Progenitor cell of endocrine pancreas (in vitro differentiated cells): ENCODE data around the gene PGAP6. TPM values are rescaled to one million over a fixed set of nuclear protein-coding genes. Genes with fewer than 3 reads are reported as not detected.
A peak's percentile ranks its signal among the peaks of the same experiment; 100 is the strongest.

Experiments used
- DNase-seq: peaks from one replicate; pipeline ENCODE4 v3.0.0; 2021; ENCODE audit warnings: low spot score; ENCODE audit not compliant: unreplicated experiment
- H3K27ac Mint-ChIP-seq: 2 replicates; pipeline ENCODE4 v1.8.0; 2021; ENCODE audit warnings: mild to moderate bottlenecking, moderate library complexity, mixed read lengths
- H3K27me3 Mint-ChIP-seq: 2 replicates; pipeline ENCODE4 v1.8.0; 2021; ENCODE audit warnings: mixed read lengths
- H3K36me3 Mint-ChIP-seq: 2 replicates; pipeline ENCODE4 v1.8.0; 2022; ENCODE audit warnings: mixed read lengths; ENCODE audit not compliant: insufficient read depth
- H3K4me1 Mint-ChIP-seq: 2 replicates; pipeline ENCODE4 v1.8.0; 2021; ENCODE audit warnings: low read depth, mixed read lengths
- H3K4me3 Mint-ChIP-seq: 2 replicates; pipeline ENCODE4 v1.8.0; 2021; ENCODE audit warnings: low read depth, mild to moderate bottlenecking, moderate library complexity, mixed read lengths
- H3K9me3 Mint-ChIP-seq: 2 replicates; pipeline ENCODE4 v1.8.0; 2021; ENCODE audit warnings: low read depth, mixed read lengths
- total RNA-seq: library from RNA; stranded (reverse); gene quantifications from 2 replicates; pipeline ENCODE4 v1.2.1, GENCODE V29; 2021
- TF ChIP-seq, protein P1 (sequence below): fragments of 200-600 bp; sonication (generic); IDR thresholded peaks from one replicate; pipeline ENCODE4 v1.5.0; 2021; ENCODE audit warnings: antibody characterized with exemption, mild to moderate bottlenecking; ENCODE audit not compliant: unreplicated experiment

Gene PGAP6
- total RNA-seq, 1 donor from 2014 or later = 92.9 TPM

DNA sequence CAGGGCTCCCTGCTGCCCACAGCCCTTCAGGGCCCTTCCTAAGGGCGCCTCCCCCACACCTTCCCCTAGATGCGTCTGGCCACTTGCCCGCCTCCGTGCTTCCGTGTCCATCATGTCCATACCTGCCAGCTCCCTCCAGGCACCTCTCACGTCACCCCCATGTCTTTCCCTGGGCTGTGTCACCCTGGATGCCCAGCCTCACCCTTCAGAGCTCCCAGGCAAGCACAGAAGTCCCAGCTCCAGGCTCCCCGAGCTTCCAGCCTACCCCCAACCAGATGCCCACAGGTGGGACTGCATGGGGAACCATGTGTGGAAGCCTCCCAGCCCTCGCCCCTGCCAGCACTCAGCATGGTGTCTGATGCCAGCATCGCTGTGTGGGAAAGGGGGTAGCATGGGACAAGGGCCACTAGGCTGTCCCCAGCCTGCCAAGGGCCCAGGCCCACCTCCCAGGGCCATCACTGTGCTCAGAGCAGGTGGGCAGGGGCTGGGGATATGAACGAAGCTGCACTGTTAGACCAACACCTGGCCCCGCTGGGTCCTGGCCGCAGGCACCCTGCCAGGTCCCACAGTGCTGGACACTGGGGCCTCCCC, 27.4 kb downstream of the PGAP6 start:
- TF ChIP-seq, protein P1, sequence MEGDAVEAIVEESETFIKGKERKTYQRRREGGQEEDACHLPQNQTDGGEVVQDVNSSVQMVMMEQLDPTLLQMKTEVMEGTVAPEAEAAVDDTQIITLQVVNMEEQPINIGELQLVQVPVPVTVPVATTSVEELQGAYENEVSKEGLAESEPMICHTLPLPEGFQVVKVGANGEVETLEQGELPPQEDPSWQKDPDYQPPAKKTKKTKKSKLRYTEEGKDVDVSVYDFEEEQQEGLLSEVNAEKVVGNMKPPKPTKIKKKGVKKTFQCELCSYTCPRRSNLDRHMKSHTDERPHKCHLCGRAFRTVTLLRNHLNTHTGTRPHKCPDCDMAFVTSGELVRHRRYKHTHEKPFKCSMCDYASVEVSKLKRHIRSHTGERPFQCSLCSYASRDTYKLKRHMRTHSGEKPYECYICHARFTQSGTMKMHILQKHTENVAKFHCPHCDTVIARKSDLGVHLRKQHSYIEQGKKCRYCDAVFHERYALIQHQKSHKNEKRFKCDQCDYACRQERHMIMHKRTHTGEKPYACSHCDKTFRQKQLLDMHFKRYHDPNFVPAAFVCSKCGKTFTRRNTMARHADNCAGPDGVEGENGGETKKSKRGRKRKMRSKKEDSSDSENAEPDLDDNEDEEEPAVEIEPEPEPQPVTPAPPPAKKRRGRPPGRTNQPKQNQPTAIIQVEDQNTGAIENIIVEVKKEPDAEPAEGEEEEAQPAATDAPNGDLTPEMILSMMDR = no peak
- no peak for DNase-seq
- Mint-ChIP-seq H3K4me3 (no peak overlapping the region), H3K27ac (no peak overlapping the region), H3K9me3 (no peaks in the 10 kb centered on the region), H3K36me3 (peaks cover 1% of the 10 kb centered on the region), H3K4me1 (no peaks in the 10 kb centered on the region), H3K27me3 (no peaks in the 10 kb centered on the region)

DNA sequence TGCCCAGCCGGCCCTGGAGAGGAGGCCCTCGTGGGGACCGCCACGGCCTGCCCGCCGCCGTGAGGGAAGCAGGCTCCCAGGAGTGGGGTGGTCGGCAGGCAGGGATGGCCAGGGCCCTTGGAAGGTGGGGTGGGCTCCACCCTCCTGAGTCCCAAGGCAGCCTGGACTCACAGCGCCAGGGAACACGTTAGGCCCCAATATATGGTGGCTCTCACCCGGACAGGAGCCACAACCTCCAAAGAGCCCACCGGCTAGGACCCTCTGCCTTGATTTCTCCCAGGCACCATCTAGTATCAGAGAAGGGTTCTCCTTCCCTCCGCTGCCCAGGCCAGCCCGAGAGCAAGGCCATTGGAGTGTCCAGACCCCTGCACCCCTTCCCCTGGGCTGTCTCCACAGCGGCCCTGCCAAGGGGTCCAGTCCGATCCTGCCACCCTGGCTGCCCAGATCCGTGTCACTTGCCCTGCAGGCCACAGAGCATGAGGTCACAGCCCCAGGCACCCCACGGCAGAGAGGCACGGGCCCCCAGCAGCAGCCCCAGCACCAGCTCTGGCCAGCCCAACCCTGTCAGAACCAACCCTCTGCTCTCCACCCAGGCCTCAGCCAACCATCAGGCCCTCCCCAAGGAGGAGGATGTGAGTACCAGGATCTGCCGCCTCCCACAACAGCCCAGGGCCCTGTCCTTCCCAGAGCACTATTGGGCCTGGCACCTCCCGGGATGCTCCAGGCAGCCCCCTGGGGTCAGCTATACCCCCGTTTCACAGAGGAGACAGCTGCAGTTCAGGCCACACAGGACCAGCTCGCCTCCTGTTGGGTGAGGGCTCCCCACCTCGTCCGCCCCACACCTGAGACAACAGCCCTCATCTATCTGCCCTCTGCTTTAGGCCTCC, 28.1 kb downstream of the PGAP6 start:
- Mint-ChIP-seq H3K27ac (no peak overlapping the region), H3K4me1 (no peaks in the 10 kb centered on the region), H3K36me3 (peaks cover 1% of the 10 kb centered on the region), H3K4me3 (no peak overlapping the region), H3K9me3 (no peaks in the 10 kb centered on the region), H3K27me3 (no peaks in the 10 kb centered on the region)
- TF ChIP-seq, protein P1 = no peak
- DNase-seq = no peak

- DNase-seq = peak; percentile 100
- Mint-ChIP-seq H3K4me1 (no peaks in the 10 kb centered on the region), H3K9me3 (no peaks in the 10 kb centered on the region), H3K36me3 (peaks cover 1% of the 10 kb centered on the region), H3K27me3 (no peaks in the 10 kb centered on the region), H3K27ac (peak within 1 kb of the TSS; percentile 92), H3K4me3 (peak within 1 kb of the TSS; percentile 83)
- TF ChIP-seq, protein P1 = peak; percentile 62
Measured at GRCh38 chr16:352547-353403, 29.0 kb downstream of the PGAP6 start, which contains the start of gene AXIN1. Gene AXIN1, minus strand, starts transcription at chr16:352723. Its CDS starts 5,698 bp downstream, at chr16:347025.

DNA sequence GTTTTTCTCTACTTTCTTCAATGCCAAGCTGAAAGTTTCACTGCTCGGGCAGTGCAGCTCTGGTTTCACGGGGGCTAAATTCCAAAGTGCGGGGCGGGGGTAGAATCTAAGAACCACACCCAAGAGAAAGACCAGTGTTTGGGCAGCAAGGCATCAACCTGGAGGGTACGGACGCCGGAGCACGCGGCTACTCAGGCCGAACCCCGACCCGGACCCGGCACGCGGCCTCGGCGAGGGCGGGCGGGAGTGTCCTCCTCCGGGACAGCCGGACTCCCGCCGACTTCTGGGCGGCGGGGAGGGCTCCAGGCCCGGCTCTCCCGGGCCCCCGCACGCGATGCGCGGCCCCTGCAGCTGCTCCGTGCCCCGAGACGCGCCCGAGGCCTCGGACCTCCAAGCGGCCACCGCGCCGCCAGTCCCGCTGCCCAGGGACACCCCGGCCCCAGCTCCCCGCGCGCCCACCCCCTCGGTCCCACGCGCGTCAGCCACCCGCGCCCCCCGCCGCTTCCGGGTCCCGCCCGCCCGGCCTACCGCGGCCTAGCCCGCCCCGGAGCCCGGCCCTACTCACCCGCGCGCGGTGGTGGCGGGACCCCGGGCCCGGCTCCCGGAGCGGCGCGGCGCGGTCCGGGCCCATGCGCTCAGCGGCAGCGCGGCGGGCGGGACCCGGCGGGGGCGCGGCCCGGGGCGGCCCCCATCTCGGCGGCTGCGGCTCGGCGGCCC, 29.8 kb downstream of the PGAP6 start:
- H3K36me3 Mint-ChIP-seq = peaks cover 4% of the 10 kb centered on the region
- H3K4me1 Mint-ChIP-seq = no peaks in the 10 kb centered on the region
- peak overlapping the region; percentile 83 for H3K4me3 Mint-ChIP-seq
- H3K27ac Mint-ChIP-seq = peak overlapping the region; percentile 92
- no peaks in the 10 kb centered on the region for H3K27me3 Mint-ChIP-seq
- no peaks in the 10 kb centered on the region for H3K9me3 Mint-ChIP-seq
- TF ChIP-seq, protein P1 = no peak
- no peak for DNase-seq
